ENCODE results near the gene FARP2.

- TF ChIP-seq POLR2A (IDR thresholded peaks at IDR 0.05) (no peak), CTCF (IDR thresholded peaks at IDR 0.05) (no peak)
Observed at GRCh38 chr2:241456546-241456945, 100.5 kb downstream of the FARP2 start.

All from lower leg skin (tissue), 3 donors.